GM12878 (cell line): ENCODE measurements around the gene N4BP2. TPM values are rescaled to one million over a fixed set of nuclear protein-coding genes. Genes with fewer than 3 reads are reported as not detected.

Source experiments
- ATF7 ChIP-seq: fragments of 450-650 bp; IDR thresholded peaks from 2 replicates; pipeline ENCODE4 v1.6.1; 2016; ENCODE audit warnings: low read depth, mild to moderate bottlenecking
- BCL11A ChIP-seq: IDR thresholded peaks from 2 replicates; pipeline ENCODE4 v1.6.1; 2011; ENCODE audit warnings: low read depth, low read length
- BRCA1 ChIP-seq: IDR thresholded peaks from 2 replicates; pipeline ENCODE4 v1.6.1; 2011; ENCODE audit warnings: low read depth, low read length, improper control_type of control experiment
- CBX3 ChIP-seq: fragments of 200-600 bp; sonication (generic); IDR thresholded peaks from 2 replicates; pipeline ENCODE4 v1.6.1; 2016; ENCODE audit warnings: low read depth, borderline replicate concordance
- CBX5 ChIP-seq: sonication (generic); IDR thresholded peaks from 2 replicates; pipeline ENCODE4 v1.6.1; 2016; ENCODE audit warnings: low read depth, moderate library complexity, mild to moderate bottlenecking, inconsistent platforms
- CHD1 ChIP-seq: IDR thresholded peaks from 2 replicates; pipeline ENCODE4 v1.6.1; 2012; ENCODE audit warnings: low read depth, low read length, improper control_type of control experiment
- CREB1 ChIP-seq: IDR thresholded peaks from 2 replicates; pipeline ENCODE4 v1.6.1; 2012; ENCODE audit warnings: low read depth, mild to moderate bottlenecking, inconsistent platforms
- EED ChIP-seq: sonication (generic); IDR thresholded peaks from 2 replicates; pipeline ENCODE4 v1.6.1; 2016; ENCODE audit warnings: antibody characterized with exemption, low read depth
- ETV6 ChIP-seq, 2 experiments: fragments of 450-650 bp in 1 of 2; IDR thresholded peaks in 1 of 2; conservative IDR thresholded peaks in 1 of 2; 2 replicates each; pipeline ENCODE4 v1.6.1; 2014; ENCODE audit warnings: antibody characterized with exemption in 1 of 2, borderline replicate concordance in 1 of 2, low read depth in 1 of 2, mild to moderate bottlenecking in 1 of 2, moderate library complexity in 1 of 2
- EZH2 ChIP-seq: IDR thresholded peaks from 2 replicates; pipeline ENCODE4 v1.6.1; 2012; ENCODE audit warnings: low read depth, mild to moderate bottlenecking, control low read depth, inconsistent platforms, low read length, borderline replicate concordance; ENCODE audit not compliant: control insufficient read depth
- FOS ChIP-seq: IDR thresholded peaks from 3 replicates; pipeline ENCODE4 v1.6.1; 2011; ENCODE audit warnings: borderline replicate concordance; ENCODE audit not compliant: insufficient read length; ENCODE audit errors: extremely low read depth
- GATAD2B ChIP-seq: fragments of 450-650 bp; conservative IDR thresholded peaks from 2 replicates; pipeline ENCODE4 v1.6.1; 2017; ENCODE audit warnings: low read depth, mild to moderate bottlenecking, moderate library complexity
- IKZF1 ChIP-seq: fragments of 450-650 bp; conservative IDR thresholded peaks from 2 replicates; pipeline ENCODE4 v1.6.1; 2017; ENCODE audit warnings: antibody characterized with exemption, mild to moderate bottlenecking
- MEF2A ChIP-seq: IDR thresholded peaks from 2 replicates; pipeline ENCODE4 v1.6.1; 2011; ENCODE audit warnings: low read depth, mild to moderate bottlenecking, low read length, moderate library complexity; ENCODE audit not compliant: insufficient read depth
- NFXL1 ChIP-seq: fragments of 450-650 bp; IDR thresholded peaks from 2 replicates; pipeline ENCODE4 v1.6.1; 2017; ENCODE audit warnings: antibody characterized with exemption, mild to moderate bottlenecking, borderline replicate concordance
- PML ChIP-seq: IDR thresholded peaks from 2 replicates; pipeline ENCODE4 v1.6.1; 2012; ENCODE audit warnings: low read length, inconsistent platforms
- POLR2A ChIP-seq: IDR thresholded peaks from 2 replicates; pipeline ENCODE4 v1.6.1; 2011; ENCODE audit warnings: low read depth, mild to moderate bottlenecking, low read length
- RAD51 ChIP-seq: fragments of 450-650 bp; IDR thresholded peaks from 2 replicates; pipeline ENCODE4 v1.6.1; 2016; ENCODE audit warnings: moderate library complexity, mild to moderate bottlenecking, inconsistent platforms
- RB1 ChIP-seq: fragments of 450-650 bp; formaldehyde crosslinking; IDR thresholded peaks from 2 replicates; pipeline ENCODE4 v1.6.1; 2017; ENCODE audit warnings: mild to moderate bottlenecking, borderline replicate concordance
- RBBP5 ChIP-seq: fragments of 200-600 bp; sonication (generic); conservative IDR thresholded peaks from 2 replicates; pipeline ENCODE4 v1.6.1; 2016
- RELB ChIP-seq: fragments of 450-650 bp; IDR thresholded peaks from 2 replicates; pipeline ENCODE4 v1.6.1; 2017; ENCODE audit warnings: low read depth, mild to moderate bottlenecking, moderate library complexity
- STAT1 ChIP-seq: fragments of 450-650 bp; conservative IDR thresholded peaks from 2 replicates; pipeline ENCODE4 v1.6.1; 2014; ENCODE audit warnings: antibody characterized with exemption, mild to moderate bottlenecking
- ZBED1 ChIP-seq: IDR thresholded peaks from 2 replicates; pipeline ENCODE4 v1.6.1; 2016; ENCODE audit warnings: borderline replicate concordance
- ZNF24 ChIP-seq: fragments of 450-650 bp; IDR thresholded peaks from 2 replicates; pipeline ENCODE4 v1.6.1; 2017; ENCODE audit warnings: antibody characterized with exemption, mild to moderate bottlenecking
- ZNF384 ChIP-seq: IDR thresholded peaks from 2 replicates; pipeline ENCODE4 v1.6.1; 2012; ENCODE audit warnings: low read depth, mild to moderate bottlenecking, low read length, improper control_type of control experiment, borderline replicate concordance
- ZSCAN29 ChIP-seq: fragments of 450-650 bp; IDR thresholded peaks from 2 replicates; pipeline ENCODE4 v1.6.1; 2017; ENCODE audit warnings: mild to moderate bottlenecking, moderate library complexity
- polyA plus RNA-seq, 11 experiments: library from polyadenylated mRNA; depleted of rRNA in 4 of 11; unstranded in 6 of 11; stranded (reverse) in 5 of 11; fragments of >200 nt; fragmentation: Nextera tagmentation in 4 of 11; fragmentation: Illumina TruSeq in 1 of 11; extraction: Ambion mirVana in 4 of 11; extraction: Trizol in 1 of 11; gene quantifications; 1 replicate in 1 of 11; 2 replicates in 10 of 11; pipeline versions ENCODE4 v1.2.1 to v1.2.3, GENCODE V29; 2011 to 2016; ENCODE audit warnings: inconsistent platforms in 2 of 11, missing spikeins in 2 of 11, low read depth in 1 of 11
- total RNA-seq, 4 experiments: library from RNA; depleted of rRNA in 3 of 4; stranded (reverse); fragments of >200 nt in 3 of 4; fragmentation: Illumina TruSeq in 1 of 4; extraction: Trizol in 1 of 4; gene quantifications; 2 replicates each; pipeline versions ENCODE4 v1.2.1 to v1.2.3, GENCODE V29; 2013 to 2021
- TF ChIP-seq, protein P1 (sequence below), 3 experiments: IDR thresholded peaks in 2 of 3; conservative IDR thresholded peaks in 1 of 3; 2 replicates each; pipeline ENCODE4 v1.5.1; 2011; ENCODE audit warnings: low read depth in 3 of 3, low read length in 3 of 3, mild to moderate bottlenecking in 3 of 3, control low read depth in 2 of 3, moderate library complexity in 2 of 3, inconsistent platforms in 1 of 3, mixed read lengths in 1 of 3; ENCODE audit not compliant: control insufficient read depth in 2 of 3, insufficient read depth in 1 of 3; ENCODE audit errors: extremely low read depth in 1 of 3
- TF ChIP-seq, protein P2 (sequence below): IDR thresholded peaks from 2 replicates; pipeline ENCODE4 v1.6.1; 2011; ENCODE audit warnings: borderline replicate concordance, low read depth, mild to moderate bottlenecking, moderate library complexity, low read length; ENCODE audit not compliant: insufficient read depth, poor library complexity, severe bottlenecking

Gene N4BP2
- total and polyA plus RNA-seq, 10 of the 15 experiments (the other 5 are each of a cell fraction or from before 2014, with no cell fraction given), result 2.3 to 18.7 (median 10.0) TPM

DNA sequence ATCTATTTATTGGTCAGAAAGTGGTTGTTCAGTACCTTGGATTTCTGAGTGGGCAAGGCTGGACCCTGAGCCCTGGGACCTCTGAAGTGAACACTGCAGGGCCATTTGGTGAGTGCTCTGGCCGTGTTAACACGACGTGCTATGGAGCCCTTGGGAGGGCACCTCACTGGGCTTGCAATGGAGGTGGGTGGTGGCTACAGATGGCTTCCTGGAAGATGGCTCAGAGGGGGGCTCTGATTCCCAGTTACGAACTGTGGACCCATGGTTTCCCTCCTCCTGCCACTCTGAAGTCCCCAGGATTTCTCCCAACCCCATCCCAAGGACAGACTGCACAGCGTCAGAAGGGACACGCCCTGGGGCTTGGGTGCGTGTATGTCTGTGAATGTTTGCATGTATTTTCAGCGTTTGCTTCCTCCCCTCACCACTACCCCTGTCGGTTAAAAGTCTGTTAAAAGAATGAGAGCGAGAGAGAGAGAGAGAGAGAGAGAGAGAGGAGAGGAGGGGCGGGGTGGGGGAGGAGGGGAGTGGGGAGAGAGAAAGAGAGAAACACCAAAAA is 136.4 kb downstream of the N4BP2 start (continued):
- no peak; a peak in 1 of 4 replicates for TF ChIP-seq ETV6 (conservative IDR thresholded peaks at IDR 0.05 in 1 of 2, IDR thresholded peaks at IDR 0.05 in 1 of 2; ENCODE audit: borderline replicate concordance in 1 of 2, low read depth in 1 of 2)
- TF ChIP-seq, protein P1, sequence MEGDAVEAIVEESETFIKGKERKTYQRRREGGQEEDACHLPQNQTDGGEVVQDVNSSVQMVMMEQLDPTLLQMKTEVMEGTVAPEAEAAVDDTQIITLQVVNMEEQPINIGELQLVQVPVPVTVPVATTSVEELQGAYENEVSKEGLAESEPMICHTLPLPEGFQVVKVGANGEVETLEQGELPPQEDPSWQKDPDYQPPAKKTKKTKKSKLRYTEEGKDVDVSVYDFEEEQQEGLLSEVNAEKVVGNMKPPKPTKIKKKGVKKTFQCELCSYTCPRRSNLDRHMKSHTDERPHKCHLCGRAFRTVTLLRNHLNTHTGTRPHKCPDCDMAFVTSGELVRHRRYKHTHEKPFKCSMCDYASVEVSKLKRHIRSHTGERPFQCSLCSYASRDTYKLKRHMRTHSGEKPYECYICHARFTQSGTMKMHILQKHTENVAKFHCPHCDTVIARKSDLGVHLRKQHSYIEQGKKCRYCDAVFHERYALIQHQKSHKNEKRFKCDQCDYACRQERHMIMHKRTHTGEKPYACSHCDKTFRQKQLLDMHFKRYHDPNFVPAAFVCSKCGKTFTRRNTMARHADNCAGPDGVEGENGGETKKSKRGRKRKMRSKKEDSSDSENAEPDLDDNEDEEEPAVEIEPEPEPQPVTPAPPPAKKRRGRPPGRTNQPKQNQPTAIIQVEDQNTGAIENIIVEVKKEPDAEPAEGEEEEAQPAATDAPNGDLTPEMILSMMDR (IDR thresholded peaks at IDR 0.05 in 2 of 3, conservative IDR thresholded peaks at IDR 0.05 in 1 of 3; ENCODE audit: control insufficient read depth in 2 of 3, extremely low read depth in 1 of 3, insufficient read depth in 1 of 3, low read depth in 3 of 3, low read length in 3 of 3), result 0 out of 6 replicates have a peak, but pooled peaks of 1 of the 3 experiments have one; percentile 3
- TF ChIP-seq RAD51, result no peak
- no peak for TF ChIP-seq ZBED1
- TF ChIP-seq CBX5, result no peak
- TF ChIP-seq, protein P2, sequence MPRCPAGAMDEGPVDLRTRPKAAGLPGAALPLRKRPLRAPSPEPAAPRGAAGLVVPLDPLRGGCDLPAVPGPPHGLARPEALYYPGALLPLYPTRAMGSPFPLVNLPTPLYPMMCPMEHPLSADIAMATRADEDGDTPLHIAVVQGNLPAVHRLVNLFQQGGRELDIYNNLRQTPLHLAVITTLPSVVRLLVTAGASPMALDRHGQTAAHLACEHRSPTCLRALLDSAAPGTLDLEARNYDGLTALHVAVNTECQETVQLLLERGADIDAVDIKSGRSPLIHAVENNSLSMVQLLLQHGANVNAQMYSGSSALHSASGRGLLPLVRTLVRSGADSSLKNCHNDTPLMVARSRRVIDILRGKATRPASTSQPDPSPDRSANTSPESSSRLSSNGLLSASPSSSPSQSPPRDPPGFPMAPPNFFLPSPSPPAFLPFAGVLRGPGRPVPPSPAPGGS, result no peak
- TF ChIP-seq FOS, result no peak
- peak; percentile 81 for TF ChIP-seq POLR2A
- TF ChIP-seq STAT1, result no peak
- TF ChIP-seq PML, result no peak
- TF ChIP-seq ATF7, result no peak
- TF ChIP-seq RELB, result peak; percentile 53; the same call in 1 of the 2 replicates
- TF ChIP-seq BRCA1, result no peak
- no peak for TF ChIP-seq EZH2
- no peak for TF ChIP-seq ZNF24
- TF ChIP-seq CREB1, result no peak
- no peak for TF ChIP-seq CBX3
- TF ChIP-seq MEF2A, result no peak
- TF ChIP-seq GATAD2B, result peak; percentile 41
- no peak for TF ChIP-seq RB1
- no peak for TF ChIP-seq BCL11A
- TF ChIP-seq EED, result peak; percentile 48; the same call in 1 of the 2 replicates
- peak; percentile 83 for TF ChIP-seq IKZF1
- TF ChIP-seq ZSCAN29, result no peak
- no peak for TF ChIP-seq CHD1
- TF ChIP-seq RBBP5, result no peak
- TF ChIP-seq ZNF384, result no peak
- no peak for TF ChIP-seq NFXL1
